HEK293 (cell line): ENCODE measurements around the gene CROCC.
A peak's percentile ranks its signal among the peaks of the same experiment; 100 is the strongest.
"Not testable (repeated sequence)": the region's sequence is repeated elsewhere in the genome, so short reads cannot be mapped to it uniquely, and the experiment has no call there.

Source experiments
- CTCF ChIA-PET: fragments of 350-600 bp; formaldehyde crosslinking; extraction: SDS; loops from one replicate; lab custom pipeline; 2021; ENCODE audit warnings: antibody characterized with exemption; lab: Yijun Ruan, JAX
- POLR2A ChIA-PET: fragments of 300-600 bp; formaldehyde crosslinking; extraction: SDS; loops from one replicate; lab custom pipeline; 2020; ENCODE audit warnings: antibody characterized with exemption, inconsistent platforms; lab: Yijun Ruan, JAX
- H3K27ac ChIP-seq: fragments of 200-500 bp; sonication (Bioruptor generic); 2 replicates; pipeline ENCODE4 v1.5.1; 2014; ENCODE audit warnings: low read depth, low read length, control low read depth, inconsistent platforms; ENCODE audit errors: extremely low read depth
- H3K36me3 ChIP-seq, 2 experiments: fragments of 200-500 bp in 1 of 2; sonication (Bioruptor generic) in 1 of 2; 1 replicate in 1 of 2; 2 replicates in 1 of 2; pipeline ENCODE4 v1.5.1; 2014 to 2017; ENCODE audit warnings: inconsistent platforms in 2 of 2, low read length in 2 of 2; ENCODE audit not compliant: control insufficient read depth in 2 of 2, insufficient read depth in 1 of 2
- H3K4me1 ChIP-seq: fragments of 200-500 bp; sonication (Bioruptor generic); 2 replicates; pipeline ENCODE4 v1.5.1; 2014; ENCODE audit warnings: mild to moderate bottlenecking, low read length, inconsistent platforms; ENCODE audit not compliant: control insufficient read depth, insufficient read depth
- H3K4me3 ChIP-seq: 2 replicates; pipeline ENCODE4 v1.5.1; 2011; ENCODE audit warnings: low read depth, mild to moderate bottlenecking, control low read depth, low read length, moderate library complexity
- H3K9me3 ChIP-seq: fragments of 200-500 bp; sonication (Bioruptor generic); 2 replicates; pipeline ENCODE4 v1.5.1; 2014; ENCODE audit warnings: low read depth, low read length, inconsistent platforms; ENCODE audit not compliant: control insufficient read depth, insufficient read depth
- ZBTB26 ChIP-seq: fragments of 450-650 bp; formaldehyde crosslinking; optimal IDR thresholded peaks from 2 replicates; pipeline ENCODE3; 2016; ENCODE audit warnings: missing biosample characterization, mild to moderate bottlenecking, missing genetic modification characterization
- ZNF18 ChIP-seq: fragments of 450-650 bp; formaldehyde crosslinking; IDR thresholded peaks from 2 replicates; pipeline ENCODE4 v1.5.1; 2016; ENCODE audit warnings: missing biosample characterization, missing genetic modification characterization

Gene CROCC

GRCh38 chr1:16894338-16894737 lies 27.4 kb upstream of the CROCC start:
- CTCF ChIA-PET, H3K4me3 ChIP-seq, H3K9me3 ChIP-seq, H3K4me1 ChIP-seq, H3K27ac ChIP-seq, H3K36me3 ChIP-seq, POLR2A ChIA-PET: not testable (repeated sequence)

- CTCF ChIA-PET, H3K36me3 ChIP-seq, H3K4me1 ChIP-seq, H3K4me3 ChIP-seq, POLR2A ChIA-PET, H3K27ac ChIP-seq, H3K9me3 ChIP-seq: not testable (repeated sequence)
Measured at GRCh38 chr1:16895233-16895597, 26.5 kb upstream of the CROCC start.

- POLR2A ChIA-PET: interaction anchor here (1.0 kb wide), 1 partner anchor 9 kb away, joined by 4 read pairs; no protein-coding TSS in a partner anchor
- Histone ChIP-seq H3K4me3 (peak within 1 kb of the TSS; percentile 27), H3K27ac (peak within 1 kb of the TSS; percentile 87)
- H3K4me1 ChIP-seq, CTCF ChIA-PET, H3K36me3 ChIP-seq, H3K9me3 ChIP-seq: not testable (repeated sequence)
Measured at GRCh38 chr1:16895598-16896315, 26.0 kb upstream of the CROCC start, which contains the start of gene RNU1-2. Gene RNU1-2, plus strand, starts transcription at chr1:16895980.

- H3K36me3 ChIP-seq, H3K9me3 ChIP-seq, H3K4me1 ChIP-seq, CTCF ChIA-PET: not testable (repeated sequence)
- POLR2A ChIA-PET: interaction anchor here (1.0 kb wide), 1 partner anchor 8 kb away, joined by 4 read pairs; no protein-coding TSS in a partner anchor
- TF ChIP-seq ZNF18 (tag by site-specific recombination) (0 out of 2 replicates have a peak, but pooled peaks have one; percentile 15), ZBTB26 (tag by site-specific recombination) (peak; percentile 18)
- Histone ChIP-seq H3K4me3 (peak overlapping the region; percentile 6), H3K27ac (peak overlapping the region; percentile 48)
Measured at GRCh38 chr1:16896316-16897055, 25.2 kb upstream of the CROCC start.

- POLR2A ChIA-PET: not testable (repeated sequence)
Measured at GRCh38 chr1:16897653-16898052, 24.1 kb upstream of the CROCC start.

GRCh38 chr1:16898298-16898697 lies 23.4 kb upstream of the CROCC start:
- H3K4me3 ChIP-seq, POLR2A ChIA-PET, H3K9me3 ChIP-seq, H3K27ac ChIP-seq, H3K4me1 ChIP-seq, H3K36me3 ChIP-seq: not testable (repeated sequence)
- CTCF ChIA-PET: interaction anchor here (1.0 kb wide), 1 partner anchor 277 kb away, joined by 4 read pairs; no protein-coding TSS in a partner anchor

More at GRCh38 chr1:16897653-16898052, 24.1 kb upstream of the CROCC start:
- not testable (repeated sequence) for H3K4me1 ChIP-seq, H3K27ac ChIP-seq, H3K9me3 ChIP-seq, H3K36me3 ChIP-seq, H3K4me3 ChIP-seq
- CTCF ChIA-PET: interaction anchor here (0.7 to 1.0 kb wide), 2 partner anchors 8 to 276 kb away, joined by 3 to 4 read pairs; no protein-coding TSS in a partner anchor

GRCh38 chr1:16899020-16899419 lies 22.7 kb upstream of the CROCC start:
- H3K36me3 ChIP-seq, H3K27ac ChIP-seq, H3K4me3 ChIP-seq, H3K9me3 ChIP-seq, H3K4me1 ChIP-seq: not testable (repeated sequence)
- POLR2A ChIA-PET: interaction anchor here (0.6 kb wide), 1 partner anchor 726 kb away, joined by 6 read pairs; no protein-coding TSS in a partner anchor
- CTCF ChIA-PET: interaction anchor here (0.7 kb wide), 1 partner anchor 61 kb away, joined by 5 read pairs; no protein-coding TSS in a partner anchor
